22Rv1 (cell line): ENCODE measurements around the gene CD53.

Source experiments
- ZFX ChIP-seq: fragments of 450-650 bp; IDR thresholded peaks from 2 replicates; pipeline ENCODE4 v1.6.1; 2017; ENCODE audit warnings: antibody characterized with exemption, borderline replicate concordance
- TF ChIP-seq, protein P1 (sequence below): fragments of 450-650 bp; IDR thresholded peaks from 2 replicates; pipeline ENCODE4 v1.5.1; 2017; ENCODE audit warnings: mild to moderate bottlenecking

DNA sequence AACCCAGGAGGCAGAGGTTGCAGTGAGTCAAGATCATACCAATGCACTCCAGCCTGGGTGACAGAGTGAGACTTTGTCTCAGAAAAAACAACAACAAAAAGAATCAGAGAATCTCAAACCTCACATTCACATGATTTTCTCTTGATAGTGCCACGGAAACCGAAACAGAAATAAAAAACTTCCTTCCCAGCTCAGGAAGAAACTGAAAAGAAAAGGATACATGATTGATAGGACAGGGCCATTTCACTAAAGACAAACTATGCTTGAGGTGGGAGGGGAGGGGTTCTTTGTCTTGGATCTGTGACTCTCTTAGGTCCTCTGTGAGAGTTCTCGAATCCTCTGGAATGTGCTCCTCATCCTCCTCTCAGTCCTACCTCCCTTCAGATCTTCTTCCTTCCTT, 19.8 kb upstream of the CD53 start:
- TF ChIP-seq, protein P1, sequence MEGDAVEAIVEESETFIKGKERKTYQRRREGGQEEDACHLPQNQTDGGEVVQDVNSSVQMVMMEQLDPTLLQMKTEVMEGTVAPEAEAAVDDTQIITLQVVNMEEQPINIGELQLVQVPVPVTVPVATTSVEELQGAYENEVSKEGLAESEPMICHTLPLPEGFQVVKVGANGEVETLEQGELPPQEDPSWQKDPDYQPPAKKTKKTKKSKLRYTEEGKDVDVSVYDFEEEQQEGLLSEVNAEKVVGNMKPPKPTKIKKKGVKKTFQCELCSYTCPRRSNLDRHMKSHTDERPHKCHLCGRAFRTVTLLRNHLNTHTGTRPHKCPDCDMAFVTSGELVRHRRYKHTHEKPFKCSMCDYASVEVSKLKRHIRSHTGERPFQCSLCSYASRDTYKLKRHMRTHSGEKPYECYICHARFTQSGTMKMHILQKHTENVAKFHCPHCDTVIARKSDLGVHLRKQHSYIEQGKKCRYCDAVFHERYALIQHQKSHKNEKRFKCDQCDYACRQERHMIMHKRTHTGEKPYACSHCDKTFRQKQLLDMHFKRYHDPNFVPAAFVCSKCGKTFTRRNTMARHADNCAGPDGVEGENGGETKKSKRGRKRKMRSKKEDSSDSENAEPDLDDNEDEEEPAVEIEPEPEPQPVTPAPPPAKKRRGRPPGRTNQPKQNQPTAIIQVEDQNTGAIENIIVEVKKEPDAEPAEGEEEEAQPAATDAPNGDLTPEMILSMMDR = no peak
- no peak for TF ChIP-seq ZFX
